ENCODE results near the gene RAB11FIP3.

The RAB11FIP3 gene

DNA sequence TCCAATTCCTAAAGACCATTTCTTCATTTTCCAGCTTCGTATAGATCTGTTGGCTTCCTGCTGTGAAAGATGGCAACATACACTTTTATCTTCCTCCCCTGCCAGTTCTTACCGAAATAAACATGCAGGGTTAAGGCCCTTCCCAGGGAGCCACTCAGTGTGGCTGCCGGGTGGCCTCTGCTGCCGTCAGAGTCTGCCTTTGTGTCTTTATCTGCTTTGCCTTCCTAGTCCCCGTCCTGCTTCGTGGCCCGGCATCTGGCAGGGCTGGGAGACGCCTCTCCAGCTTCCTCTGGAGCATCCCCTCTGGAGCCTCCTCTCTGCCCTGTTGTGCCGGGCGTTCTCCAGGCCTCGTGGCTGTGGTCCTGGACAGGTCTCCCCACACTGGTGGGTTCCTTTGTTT lies 71.8 kb downstream of the RAB11FIP3 start:
- TF ChIP-seq NFIC (IDR thresholded peaks at IDR 0.05), result no peak
- TF ChIP-seq TEAD4 (IDR thresholded peaks at IDR 0.05), result no peak
- no peak for TF ChIP-seq YY1 (IDR thresholded peaks at IDR 0.05; ENCODE audit: low read depth)
- no peak for TF ChIP-seq ZBTB7A (IDR thresholded peaks at IDR 0.05; ENCODE audit: low read depth)
- TF ChIP-seq EGR1 (IDR thresholded peaks at IDR 0.05), result no peak
- TF ChIP-seq, protein P1, sequence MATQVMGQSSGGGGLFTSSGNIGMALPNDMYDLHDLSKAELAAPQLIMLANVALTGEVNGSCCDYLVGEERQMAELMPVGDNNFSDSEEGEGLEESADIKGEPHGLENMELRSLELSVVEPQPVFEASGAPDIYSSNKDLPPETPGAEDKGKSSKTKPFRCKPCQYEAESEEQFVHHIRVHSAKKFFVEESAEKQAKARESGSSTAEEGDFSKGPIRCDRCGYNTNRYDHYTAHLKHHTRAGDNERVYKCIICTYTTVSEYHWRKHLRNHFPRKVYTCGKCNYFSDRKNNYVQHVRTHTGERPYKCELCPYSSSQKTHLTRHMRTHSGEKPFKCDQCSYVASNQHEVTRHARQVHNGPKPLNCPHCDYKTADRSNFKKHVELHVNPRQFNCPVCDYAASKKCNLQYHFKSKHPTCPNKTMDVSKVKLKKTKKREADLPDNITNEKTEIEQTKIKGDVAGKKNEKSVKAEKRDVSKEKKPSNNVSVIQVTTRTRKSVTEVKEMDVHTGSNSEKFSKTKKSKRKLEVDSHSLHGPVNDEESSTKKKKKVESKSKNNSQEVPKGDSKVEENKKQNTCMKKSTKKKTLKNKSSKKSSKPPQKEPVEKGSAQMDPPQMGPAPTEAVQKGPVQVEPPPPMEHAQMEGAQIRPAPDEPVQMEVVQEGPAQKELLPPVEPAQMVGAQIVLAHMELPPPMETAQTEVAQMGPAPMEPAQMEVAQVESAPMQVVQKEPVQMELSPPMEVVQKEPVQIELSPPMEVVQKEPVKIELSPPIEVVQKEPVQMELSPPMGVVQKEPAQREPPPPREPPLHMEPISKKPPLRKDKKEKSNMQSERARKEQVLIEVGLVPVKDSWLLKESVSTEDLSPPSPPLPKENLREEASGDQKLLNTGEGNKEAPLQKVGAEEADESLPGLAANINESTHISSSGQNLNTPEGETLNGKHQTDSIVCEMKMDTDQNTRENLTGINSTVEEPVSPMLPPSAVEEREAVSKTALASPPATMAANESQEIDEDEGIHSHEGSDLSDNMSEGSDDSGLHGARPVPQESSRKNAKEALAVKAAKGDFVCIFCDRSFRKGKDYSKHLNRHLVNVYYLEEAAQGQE (IDR thresholded peaks at IDR 0.05; ENCODE audit: low read depth), result no peak
- TF ChIP-seq, protein P2, sequence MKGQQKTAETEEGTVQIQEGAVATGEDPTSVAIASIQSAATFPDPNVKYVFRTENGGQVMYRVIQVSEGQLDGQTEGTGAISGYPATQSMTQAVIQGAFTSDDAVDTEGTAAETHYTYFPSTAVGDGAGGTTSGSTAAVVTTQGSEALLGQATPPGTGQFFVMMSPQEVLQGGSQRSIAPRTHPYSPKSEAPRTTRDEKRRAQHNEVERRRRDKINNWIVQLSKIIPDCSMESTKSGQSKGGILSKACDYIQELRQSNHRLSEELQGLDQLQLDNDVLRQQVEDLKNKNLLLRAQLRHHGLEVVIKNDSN (IDR thresholded peaks at IDR 0.05), result no peak
- no peak for TF ChIP-seq CEBPB (IDR thresholded peaks at IDR 0.05)
- no peak for TF ChIP-seq RAD21 (IDR thresholded peaks at IDR 0.05; ENCODE audit: low read depth)
- TF ChIP-seq, protein P3, sequence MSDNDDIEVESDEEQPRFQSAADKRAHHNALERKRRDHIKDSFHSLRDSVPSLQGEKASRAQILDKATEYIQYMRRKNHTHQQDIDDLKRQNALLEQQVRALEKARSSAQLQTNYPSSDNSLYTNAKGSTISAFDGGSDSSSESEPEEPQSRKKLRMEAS (IDR thresholded peaks at IDR 0.05), result no peak
- no peak for TF ChIP-seq CREB1 (IDR thresholded peaks at IDR 0.05; ENCODE audit: low read depth)
- no peak for TF ChIP-seq TAF1 (IDR thresholded peaks at IDR 0.05; ENCODE audit: low read depth)
- no peak for TF ChIP-seq TCF12 (IDR thresholded peaks at IDR 0.05; ENCODE audit: low read depth)
- TF ChIP-seq EP300 (IDR thresholded peaks at IDR 0.05; ENCODE audit: borderline replicate concordance), result no peak
- TF ChIP-seq FOXM1 (IDR thresholded peaks at IDR 0.05; ENCODE audit: borderline replicate concordance, low read depth), result no peak

DNA sequence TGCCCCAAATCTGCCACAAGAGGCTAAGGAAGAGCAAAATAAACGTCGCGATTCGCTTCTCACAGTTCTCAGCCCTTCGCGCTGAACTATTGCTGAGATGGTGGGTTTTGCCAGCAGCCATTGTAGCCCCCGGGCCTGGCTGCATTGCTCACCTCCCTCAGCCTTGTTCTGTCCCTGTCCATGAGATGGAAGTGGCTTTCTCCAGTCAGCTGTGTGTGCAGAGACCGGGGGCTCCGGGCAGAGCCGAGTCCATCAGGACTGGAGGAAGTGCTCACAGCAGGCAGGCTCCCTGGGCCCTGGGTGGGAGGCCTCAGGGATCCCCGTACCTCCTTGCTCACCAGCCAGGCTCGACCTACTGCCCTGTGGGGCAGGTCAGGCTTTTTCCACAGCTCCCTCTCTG lies 74.5 kb downstream of the RAB11FIP3 start:
- TF ChIP-seq EGR1 (IDR thresholded peaks at IDR 0.05), result no peak
- no peak for TF ChIP-seq RAD21 (IDR thresholded peaks at IDR 0.05; ENCODE audit: low read depth)
- TF ChIP-seq NFIC (IDR thresholded peaks at IDR 0.05), result no peak
- no peak for TF ChIP-seq FOXM1 (IDR thresholded peaks at IDR 0.05; ENCODE audit: borderline replicate concordance, low read depth)
- TF ChIP-seq, protein P1 (IDR thresholded peaks at IDR 0.05; ENCODE audit: low read depth), result no peak
- TF ChIP-seq, protein P3 (IDR thresholded peaks at IDR 0.05), result no peak
- no peak for TF ChIP-seq YY1 (IDR thresholded peaks at IDR 0.05; ENCODE audit: low read depth)
- TF ChIP-seq, protein P2 (IDR thresholded peaks at IDR 0.05), result no peak

DNA sequence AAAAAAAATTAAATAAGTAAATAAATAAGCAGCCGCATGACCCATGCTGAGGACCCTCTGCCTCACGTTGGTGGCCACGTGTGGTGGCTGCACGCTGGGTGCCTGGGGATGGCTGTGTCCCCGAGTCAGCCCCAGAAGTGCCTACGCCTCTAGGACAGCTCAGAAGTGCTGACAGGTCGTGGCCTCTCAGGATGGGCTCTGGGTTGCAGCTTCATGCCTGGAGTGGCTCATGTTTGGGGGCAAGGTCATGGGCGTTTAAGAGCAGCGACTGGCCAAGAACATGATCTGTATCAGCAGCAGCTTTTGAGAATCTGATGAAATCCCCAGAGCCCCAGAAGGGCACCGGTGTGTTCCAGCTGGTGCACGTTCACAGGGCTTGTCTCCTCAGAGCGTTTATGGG lies 75.3 kb downstream of the RAB11FIP3 start:
- no peak for TF ChIP-seq TEAD4 (IDR thresholded peaks at IDR 0.05)
- no peak for TF ChIP-seq EGR1 (IDR thresholded peaks at IDR 0.05)
- TF ChIP-seq, protein P1 (IDR thresholded peaks at IDR 0.05; ENCODE audit: low read depth), result no peak
- no peak for TF ChIP-seq YY1 (IDR thresholded peaks at IDR 0.05; ENCODE audit: low read depth)
- TF ChIP-seq EP300 (IDR thresholded peaks at IDR 0.05; ENCODE audit: borderline replicate concordance), result no peak
- TF ChIP-seq TCF12 (IDR thresholded peaks at IDR 0.05; ENCODE audit: low read depth), result no peak
- TF ChIP-seq CEBPB (IDR thresholded peaks at IDR 0.05), result no peak
- no peak for TF ChIP-seq NFIC (IDR thresholded peaks at IDR 0.05)
- TF ChIP-seq CREB1 (IDR thresholded peaks at IDR 0.05; ENCODE audit: low read depth), result no peak
- no peak for TF ChIP-seq RAD21 (IDR thresholded peaks at IDR 0.05; ENCODE audit: low read depth)

DNA sequence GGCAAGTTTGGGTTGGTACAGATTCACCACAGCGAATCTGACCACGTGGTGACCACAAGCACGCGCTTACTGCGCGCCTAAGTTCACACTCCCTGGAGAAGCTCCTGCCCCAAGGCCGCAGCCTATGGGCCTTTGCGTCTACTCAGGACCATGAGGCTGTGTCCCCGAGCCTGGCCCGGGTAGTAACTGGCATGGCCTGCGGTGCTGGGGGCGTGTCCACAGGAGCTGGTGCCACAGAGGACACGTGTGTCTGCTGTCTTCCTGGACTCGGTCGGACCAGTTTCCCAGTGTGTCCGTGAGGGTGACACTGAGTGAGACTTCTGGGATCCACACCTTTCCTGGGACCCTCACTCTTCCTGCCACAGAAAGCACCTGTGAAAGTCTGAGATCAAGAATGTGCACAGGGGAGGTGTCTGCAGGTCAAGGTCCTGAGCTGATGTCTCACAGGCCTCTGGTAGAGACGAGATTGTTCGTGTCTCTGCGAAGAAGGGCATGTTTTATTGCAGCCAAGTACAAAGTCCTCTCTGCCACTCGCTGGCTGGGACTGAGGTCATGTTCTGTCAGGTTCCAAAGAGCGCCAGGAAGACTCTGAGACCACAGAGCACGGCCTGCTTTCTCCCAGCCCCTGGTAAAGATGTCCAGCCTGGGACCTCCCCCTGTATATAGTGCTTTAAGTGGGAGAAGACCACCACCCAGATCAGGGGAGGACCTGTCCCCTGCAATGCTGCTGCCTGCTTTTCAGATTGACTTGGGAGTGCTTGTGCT lies 76.9 kb downstream of the RAB11FIP3 start:
- TF ChIP-seq TEAD4 (IDR thresholded peaks at IDR 0.05) (no peak), CEBPB (IDR thresholded peaks at IDR 0.05) (no peak)
